Pancreas (tissue), 10 donors: Measurements from ENCODE around the gene FHDC1. TPM values are rescaled to one million over a fixed set of nuclear protein-coding genes. Genes with fewer than 3 reads are reported as not detected.

Source experiments
- ATAC-seq, 4 donors: fragments of 200-7000 bp; cut with Tn5 transposase; one replicate each; pipeline versions ENCODE4 v1.8.0 to v1.9.1; 2020; ENCODE audit warnings: mild to moderate bottlenecking in 4 of 4, moderate library complexity in 4 of 4
- DNase-seq, 6 donors: peaks; one replicate each; pipeline ENCODE4 v3.0.0-alpha.2; 2020
- FAIRE-seq: peaks from 2 replicates; lab custom pipeline; 2012; peaks lifted over from hg19 to GRCh38; lab: Jason Lieb, UNC
- H3K27ac ChIP-seq, 4 donors: fragments of 200-600 bp; sonication (generic); 1 replicate in 3 of 4; 2 replicates in 1 of 4; pipeline versions ENCODE4 v1.5.0 to v1.8.0; 2020
- H3K27me3 ChIP-seq, 4 donors: fragments of 200-600 bp; one replicate each; pipeline ENCODE4 v1.8.0; 2021
- H3K36me3 ChIP-seq, 3 donors: fragments of 200-600 bp; sonication (generic) in 1 of 3; one replicate each; pipeline versions ENCODE4 v1.5.0 to v1.8.0; 2020 to 2021
- H3K4me1 ChIP-seq, 3 donors: fragments of 200-600 bp; one replicate each; pipeline ENCODE4 v1.8.0; 2021
- H3K4me3 ChIP-seq, 4 donors: fragments of 200-600 bp; sonication (generic) in 2 of 4; one replicate each; pipeline versions ENCODE4 v1.5.0 to v1.8.0; 2020 to 2021
- H3K9me3 ChIP-seq, 4 donors: fragments of 200-600 bp; one replicate each; pipeline ENCODE4 v1.8.0; 2021
- WGBS, 2 donors: extraction: QIAGEN DNeasy Blood & Tissue Kit; methylation state at CpG; one replicate each; pipeline ENCODE4 v1.1.7; 2013; 5-methylcytosine and 5-hydroxymethylcytosine counted together
- intact Hi-C, 3 donors: fragments of 100-400 bp; cut with DNase I; formaldehyde crosslinking; loops; one replicate each; pipeline versions ENCODE4 v1.11.1 to v1.14.2; 2022
- polyA plus RNA-seq, 2 donors: library from polyadenylated mRNA; stranded (reverse); fragments of 200-250 nt; gene quantifications; one replicate each; pipeline ENCODE4 v1.2.3, GENCODE V29; 2013
- total RNA-seq, 6 donors: library from RNA; stranded (reverse); fragmentation: NEBNext Ultra II Directional in 4 of 6; extraction: Animal tissue kit (Norgen Biotek cat#: 25700) in 4 of 6; gene quantifications; one replicate each; pipeline versions ENCODE4 v1.2.1 to v1.2.4, GENCODE V29; 2021 to 2023
- TF ChIP-seq, protein P1 (sequence below), 4 donors: fragments of 200-600 bp; sonication (generic) in 3 of 4; IDR thresholded peaks; one replicate each; pipeline versions ENCODE4 v1.5.0 to v1.8.0; 2021; ENCODE audit warnings: antibody characterized with exemption in 4 of 4
- donor health status: healthy with polysubstance abuse.
- donor health status: DM: no; HTN: no; CAD: no; lungs with moderate emphysema.
- donor health status: DM: no; HTN: no; CAD: no.
- donor health status: control.
- donor health status: control.
- donor health status: Bipolar disorder and iron deficiency.
- donor health status: DM: yes; HTN: yes; CAD: no.
- donor health status: DM: no; HTN: no; CAD: no.
- donor health status: DM: no; HTN: no; CAD: no.
- donor health status: DM: yes; HTN: yes; CAD: no.

FHDC1 gene
- total and polyA plus RNA-seq, 8 donors: 0.68 to 1.5 (median 1.0) TPM

DNA sequence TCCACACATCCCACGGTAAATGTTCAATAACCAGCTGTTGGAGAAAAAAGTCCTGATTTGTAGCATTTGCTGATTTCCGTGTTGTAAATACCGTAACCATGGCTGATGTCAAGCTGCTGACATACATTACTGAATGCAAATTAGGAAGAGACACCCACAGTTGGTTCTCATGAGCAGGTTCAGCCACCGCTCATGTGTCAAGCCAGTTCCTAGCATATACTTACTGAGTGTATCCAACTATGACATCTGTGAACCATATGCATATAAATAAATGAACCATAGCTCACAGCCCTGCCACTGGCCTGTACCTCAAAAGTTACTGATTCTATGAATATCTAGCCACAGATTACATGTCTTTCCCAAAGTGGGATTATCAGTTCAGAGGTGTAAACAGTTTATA, 29.5 kb downstream of the FHDC1 start:
- Histone ChIP-seq H3K9me3 (no peaks in the 10 kb centered on the region), H3K27ac (no peak overlapping the region), H3K4me3 (no peak overlapping the region), H3K4me1 (no peaks in the 10 kb centered on the region), H3K27me3 (no peaks in the 10 kb centered on the region), H3K36me3 (no peaks in the 10 kb centered on the region)
- WGBS, 2 donors: 94 to 97% methylated on average over 4 of the region's 4 CpGs
- intact Hi-C loops: no loop called here
- TF ChIP-seq, protein P1, sequence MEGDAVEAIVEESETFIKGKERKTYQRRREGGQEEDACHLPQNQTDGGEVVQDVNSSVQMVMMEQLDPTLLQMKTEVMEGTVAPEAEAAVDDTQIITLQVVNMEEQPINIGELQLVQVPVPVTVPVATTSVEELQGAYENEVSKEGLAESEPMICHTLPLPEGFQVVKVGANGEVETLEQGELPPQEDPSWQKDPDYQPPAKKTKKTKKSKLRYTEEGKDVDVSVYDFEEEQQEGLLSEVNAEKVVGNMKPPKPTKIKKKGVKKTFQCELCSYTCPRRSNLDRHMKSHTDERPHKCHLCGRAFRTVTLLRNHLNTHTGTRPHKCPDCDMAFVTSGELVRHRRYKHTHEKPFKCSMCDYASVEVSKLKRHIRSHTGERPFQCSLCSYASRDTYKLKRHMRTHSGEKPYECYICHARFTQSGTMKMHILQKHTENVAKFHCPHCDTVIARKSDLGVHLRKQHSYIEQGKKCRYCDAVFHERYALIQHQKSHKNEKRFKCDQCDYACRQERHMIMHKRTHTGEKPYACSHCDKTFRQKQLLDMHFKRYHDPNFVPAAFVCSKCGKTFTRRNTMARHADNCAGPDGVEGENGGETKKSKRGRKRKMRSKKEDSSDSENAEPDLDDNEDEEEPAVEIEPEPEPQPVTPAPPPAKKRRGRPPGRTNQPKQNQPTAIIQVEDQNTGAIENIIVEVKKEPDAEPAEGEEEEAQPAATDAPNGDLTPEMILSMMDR (IDR thresholded peaks at IDR 0.05): no peak
- no peak for ATAC-seq
- no peak for DNase-seq
- FAIRE-seq: no peak

DNA sequence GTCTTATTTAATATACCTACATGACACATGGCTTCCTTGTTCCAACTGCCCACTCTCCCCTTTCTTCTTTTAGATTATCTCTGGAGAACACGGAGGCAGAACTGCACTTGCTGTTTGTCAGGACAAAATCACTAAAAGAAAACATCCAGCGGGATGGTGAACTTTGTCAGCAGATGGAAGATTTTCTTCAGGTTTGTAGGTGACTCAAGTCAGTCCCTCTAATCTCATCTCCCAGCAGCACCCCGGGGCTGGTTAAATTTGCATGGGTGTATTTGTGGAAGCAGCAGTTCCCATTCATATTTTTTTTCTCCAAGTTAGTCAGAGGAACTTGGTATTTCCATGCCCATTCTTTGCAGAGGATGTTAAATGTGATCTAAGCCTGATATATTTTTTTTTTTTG, 31.8 kb downstream of the FHDC1 start:
- FAIRE-seq (no peak), DNase-seq (no peak), ATAC-seq (no peak)
- Histone ChIP-seq H3K27ac (no peak overlapping the region), H3K4me1 (no peaks in the 10 kb centered on the region), H3K27me3 (no peaks in the 10 kb centered on the region), H3K4me3 (no peak overlapping the region), H3K9me3 (no peaks in the 10 kb centered on the region), H3K36me3 (no peaks in the 10 kb centered on the region)
- 85% methylated on average over 3 of the region's 3 CpGs for WGBS, 2 donors
- TF ChIP-seq, protein P1 (IDR thresholded peaks at IDR 0.05): no peak
- intact Hi-C loops: no loop called here

DNA sequence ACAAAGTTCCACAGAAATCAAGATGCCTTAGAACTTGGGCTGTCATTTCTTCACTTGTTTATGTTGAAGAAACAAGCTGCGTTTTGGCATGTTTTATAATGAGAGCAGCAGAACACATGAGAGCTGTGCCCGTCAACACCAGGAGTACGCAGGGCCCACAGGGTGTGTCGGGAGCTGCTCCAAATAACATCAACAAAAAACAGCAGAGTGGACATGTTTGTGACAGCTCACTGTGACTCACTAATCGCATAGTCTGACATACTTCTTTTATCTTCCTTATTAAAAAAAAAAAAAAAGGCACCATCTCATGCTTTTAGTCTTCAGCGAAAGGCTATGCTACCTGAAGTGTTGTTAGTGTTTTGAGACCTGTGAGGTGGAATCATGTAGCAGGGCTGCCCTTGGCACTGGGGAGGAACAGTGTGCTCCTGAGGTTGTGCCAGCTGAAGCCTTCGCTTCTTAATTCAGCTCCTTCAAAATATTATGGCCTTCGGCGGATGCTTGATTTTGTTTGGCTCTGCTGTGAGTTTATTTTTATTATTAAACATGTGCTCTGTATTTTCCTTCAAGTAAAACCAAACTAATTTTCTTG, 32.8 kb downstream of the FHDC1 start:
- H3K36me3 ChIP-seq: no peaks in the 10 kb centered on the region
- no peaks in the 10 kb centered on the region for H3K9me3 ChIP-seq
- no peak overlapping the region for H3K4me3 ChIP-seq
- H3K27ac ChIP-seq: no peak overlapping the region
- ATAC-seq: no peak
- DNase-seq: no peak
- intact Hi-C loops: no loop called here
- WGBS, 2 donors: 83 to 96% methylated on average over 9 of the region's 9 CpGs
- no peaks in the 10 kb centered on the region for H3K27me3 ChIP-seq
- no peak for FAIRE-seq
- no peaks in the 10 kb centered on the region for H3K4me1 ChIP-seq
- TF ChIP-seq, protein P1 (IDR thresholded peaks at IDR 0.05): no peak

DNA sequence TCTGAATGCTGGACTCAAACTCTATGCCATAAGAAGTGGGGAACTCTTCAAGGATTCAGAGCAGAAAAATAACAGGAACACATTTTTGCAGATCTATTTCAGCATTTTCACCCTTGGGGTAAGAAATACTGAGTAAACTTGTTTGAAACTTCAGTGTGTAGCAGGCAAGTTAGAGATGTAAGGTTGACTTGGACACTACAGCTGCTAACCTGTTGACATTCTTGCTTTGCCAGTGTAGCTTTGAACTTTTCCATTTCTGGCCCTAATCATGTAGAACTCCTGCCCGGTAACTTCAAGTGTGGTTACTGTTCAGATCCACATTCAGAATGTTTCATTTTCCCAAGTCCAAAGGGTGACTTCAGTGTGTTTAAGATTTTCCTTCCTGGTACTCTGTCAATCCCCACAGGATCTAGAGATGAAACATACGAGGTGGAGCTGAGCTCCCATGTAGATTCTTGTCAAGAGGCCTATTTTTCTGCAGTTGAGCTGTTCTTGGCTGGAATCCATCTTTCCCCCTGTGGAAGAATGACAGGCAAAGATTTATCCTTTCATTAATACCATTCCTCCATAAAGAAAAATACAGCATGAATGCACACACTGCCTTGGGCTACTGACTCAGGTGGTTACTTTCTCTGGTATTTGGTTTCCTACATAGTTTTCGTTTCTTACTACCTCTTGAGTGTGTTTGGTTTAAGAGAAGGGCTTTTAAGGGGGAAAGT, 34.1 kb downstream of the FHDC1 start:
- no peaks in the 10 kb centered on the region for H3K36me3 ChIP-seq
- ATAC-seq (no peak), FAIRE-seq (no peak), DNase-seq (no peak)
- intact Hi-C loops: no loop called here
- no peak overlapping the region for H3K27ac ChIP-seq
- no peaks in the 10 kb centered on the region for H3K9me3 ChIP-seq
- H3K27me3 ChIP-seq: no peaks in the 10 kb centered on the region
- H3K4me3 ChIP-seq: no peak overlapping the region
- no peaks in the 10 kb centered on the region for H3K4me1 ChIP-seq
- TF ChIP-seq, protein P1 (IDR thresholded peaks at IDR 0.05): no peak
- 80% methylated on average over 3 of the region's 3 CpGs for WGBS, 2 donors

DNA sequence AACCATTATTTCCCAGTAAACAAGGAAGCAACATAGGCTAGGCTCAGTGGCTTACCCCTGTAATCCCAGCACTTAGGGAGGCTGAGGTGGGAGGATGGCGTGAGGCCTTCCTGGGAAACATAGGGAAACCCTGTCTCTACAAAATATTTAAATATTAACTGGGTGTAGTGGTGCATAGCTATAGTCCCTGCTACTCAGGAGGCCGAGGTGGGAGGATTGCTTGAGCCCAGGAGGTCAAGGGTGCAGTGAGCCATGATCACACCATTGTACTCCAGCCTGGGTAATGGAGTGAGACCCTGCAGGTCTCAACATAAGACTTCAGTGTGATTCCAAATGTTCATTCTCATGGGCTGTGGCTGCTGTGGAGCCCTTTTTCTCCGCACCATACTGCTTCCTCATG, 34.9 kb downstream of the FHDC1 start:
- FAIRE-seq (no peak), DNase-seq (no peak), ATAC-seq (no peak)
- no peaks in the 10 kb centered on the region for H3K36me3 ChIP-seq
- intact Hi-C loops: no loop called here
- no peaks in the 10 kb centered on the region for H3K4me1 ChIP-seq
- no peaks in the 10 kb centered on the region for H3K27me3 ChIP-seq
- WGBS, 2 donors: 94 to 100% methylated on average over 3 of the region's 3 CpGs
- no peak overlapping the region for H3K4me3 ChIP-seq
- TF ChIP-seq, protein P1 (IDR thresholded peaks at IDR 0.05): no peak
- no peak overlapping the region for H3K27ac ChIP-seq
- no peaks in the 10 kb centered on the region for H3K9me3 ChIP-seq
